Activated T-helper 17 cell treated with anti-CD3 and anti-CD28 coated beads, Interleukin-2, amount 50 U/mL, for 72 hours (primary cell): ENCODE results near the gene SLC22A1. TPM values are rescaled to one million over a fixed set of nuclear protein-coding genes. Genes with fewer than 3 reads are reported as not detected.

Experiments
- ATAC-seq: fragments of 150-1000 bp; cut with Tn5 transposase; replicated peaks from 2 replicates; pipeline ENCODE4 v1.10.0; 2021; ENCODE audit warnings: mild to moderate bottlenecking, moderate library complexity
- H3K27ac Mint-ChIP-seq: one replicate; pipeline ENCODE4 v1.8.0; 2022; ENCODE audit warnings: mixed read lengths
- H3K27me3 Mint-ChIP-seq: one replicate; pipeline ENCODE4 v1.8.0; 2022; ENCODE audit warnings: mixed read lengths
- H3K36me3 Mint-ChIP-seq: one replicate; pipeline ENCODE4 v1.8.0; 2022; ENCODE audit warnings: low read depth, mild to moderate bottlenecking, mixed read lengths
- H3K4me1 Mint-ChIP-seq: one replicate; pipeline ENCODE4 v1.8.0; 2022; ENCODE audit warnings: mixed read lengths
- H3K4me3 Mint-ChIP-seq: one replicate; pipeline ENCODE4 v1.8.0; 2022; ENCODE audit warnings: mild to moderate bottlenecking, mixed read lengths
- H3K9me3 Mint-ChIP-seq: one replicate; pipeline ENCODE4 v1.8.0; 2022; ENCODE audit warnings: mixed read lengths
- total RNA-seq, 2 donors: library from RNA; stranded (reverse); gene quantifications; one replicate each; pipeline ENCODE4 v1.2.3, GENCODE V29; 2022

SLC22A1 gene
- total RNA-seq, 2 donors from 2014 or later: 3.3 to 3.7 TPM

DNA sequence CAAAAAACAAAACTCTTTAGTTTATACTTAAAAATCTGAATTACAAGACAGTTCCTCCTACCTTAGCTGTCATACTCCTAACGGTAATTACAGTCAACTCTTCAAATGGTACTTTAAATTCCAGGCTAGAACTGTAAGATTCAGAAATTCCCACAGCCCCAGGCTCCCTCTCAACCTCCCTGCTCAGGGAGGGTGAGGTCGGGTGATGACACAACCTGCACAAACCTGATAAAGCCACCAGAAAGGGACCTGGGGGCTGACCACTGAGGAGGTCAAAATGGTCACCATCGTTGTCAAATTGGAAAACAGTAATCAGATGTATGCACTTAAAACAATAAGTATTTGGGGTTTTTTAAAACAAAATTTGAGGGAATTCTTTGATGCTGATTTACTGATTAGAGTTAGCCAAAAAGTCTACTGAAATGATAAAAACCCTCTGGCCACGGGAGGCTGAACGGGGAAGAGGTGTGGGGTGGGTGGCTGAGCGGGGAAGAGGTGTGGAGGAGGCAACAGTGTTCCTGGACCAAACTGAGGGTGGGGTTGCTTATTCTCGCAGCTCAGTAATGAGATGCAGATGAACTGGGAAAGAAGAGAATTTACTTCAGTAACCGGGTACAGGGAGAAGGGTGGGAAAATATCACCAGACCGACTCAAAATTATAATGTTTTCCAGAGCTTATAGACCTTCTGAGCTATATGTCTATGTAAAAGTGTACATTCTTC is 52.4 kb downstream of the SLC22A1 start:
- no peak overlapping the region for H3K4me3 Mint-ChIP-seq
- no peak overlapping the region for H3K27ac Mint-ChIP-seq
- no peaks in the 10 kb centered on the region for H3K9me3 Mint-ChIP-seq
- H3K27me3 Mint-ChIP-seq: peaks cover 18% of the 10 kb centered on the region
- H3K4me1 Mint-ChIP-seq: no peaks in the 10 kb centered on the region
- ATAC-seq: no peak
- H3K36me3 Mint-ChIP-seq: no peaks in the 10 kb centered on the region

DNA sequence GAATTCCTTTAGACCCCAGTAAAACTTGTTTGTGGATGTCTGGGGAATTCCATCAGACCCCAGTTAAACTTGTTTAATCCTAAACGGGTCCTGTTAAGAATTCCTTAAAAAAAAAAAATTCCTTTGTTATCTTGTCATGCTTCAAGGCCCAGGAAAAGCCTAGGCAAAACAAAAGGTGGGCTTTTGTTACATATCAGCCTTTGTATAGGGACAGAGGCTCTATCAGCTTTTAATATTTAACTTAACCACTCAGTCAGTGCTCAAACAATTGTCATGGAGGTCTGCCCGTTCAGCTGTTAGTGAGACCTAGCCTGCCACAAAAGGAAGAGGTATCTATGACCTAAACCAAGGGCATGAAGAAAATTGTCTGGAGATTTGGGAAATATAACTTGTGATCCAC is 53.1 kb downstream of the SLC22A1 start:
- Mint-ChIP-seq H3K4me3 (no peak overlapping the region), H3K36me3 (no peaks in the 10 kb centered on the region), H3K9me3 (no peaks in the 10 kb centered on the region), H3K27ac (no peak overlapping the region), H3K27me3 (peaks cover 18% of the 10 kb centered on the region), H3K4me1 (no peaks in the 10 kb centered on the region)
- ATAC-seq: no peak

DNA sequence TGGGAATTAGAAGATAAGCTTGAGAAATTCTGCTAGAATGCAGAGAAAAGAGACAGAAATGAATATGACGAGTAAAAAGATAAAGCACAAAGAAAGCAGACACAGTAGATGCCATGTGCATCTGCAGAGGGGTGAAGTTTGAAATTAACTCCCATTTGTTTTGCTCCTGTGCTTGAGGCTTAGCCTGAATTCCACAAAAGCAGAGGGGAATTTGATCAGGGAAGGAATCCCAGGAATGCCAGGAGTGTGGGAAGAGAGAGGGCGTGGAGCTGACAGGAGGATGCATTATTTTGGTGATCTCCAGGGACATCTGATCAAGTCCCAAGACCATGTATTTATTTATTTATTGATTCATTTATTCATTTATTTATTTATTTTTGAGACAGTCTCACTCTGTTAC is 55.6 kb downstream of the SLC22A1 start:
- H3K27me3 Mint-ChIP-seq: peaks cover 14% of the 10 kb centered on the region
- no peaks in the 10 kb centered on the region for H3K4me1 Mint-ChIP-seq
- H3K4me3 Mint-ChIP-seq: no peak overlapping the region
- H3K36me3 Mint-ChIP-seq: no peaks in the 10 kb centered on the region
- no peak overlapping the region for H3K27ac Mint-ChIP-seq
- no peaks in the 10 kb centered on the region for H3K9me3 Mint-ChIP-seq
- no peak for ATAC-seq

DNA sequence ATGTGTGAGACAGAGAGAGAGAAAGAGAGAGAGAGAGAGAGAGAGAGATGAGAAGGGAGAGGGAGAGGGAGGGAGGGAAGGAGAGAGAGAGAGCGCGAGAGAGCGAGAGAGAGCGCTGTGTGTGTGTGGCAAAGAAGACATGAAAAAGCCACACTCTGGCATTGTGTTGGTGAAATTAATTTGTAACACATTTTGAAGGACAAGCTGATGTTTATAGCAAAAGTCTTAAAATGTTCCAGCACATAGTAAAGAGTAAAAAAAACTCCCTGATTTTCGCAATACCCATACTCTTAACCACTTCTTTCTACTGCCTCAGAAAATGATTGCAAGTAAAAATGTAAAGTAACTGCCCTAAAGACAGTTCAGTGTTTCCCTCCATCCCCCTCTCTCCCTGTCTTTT is 56.7 kb downstream of the SLC22A1 start:
- H3K4me1 Mint-ChIP-seq: no peaks in the 10 kb centered on the region
- no peak for ATAC-seq
- H3K9me3 Mint-ChIP-seq: no peaks in the 10 kb centered on the region
- no peaks in the 10 kb centered on the region for H3K36me3 Mint-ChIP-seq
- peaks cover 11% of the 10 kb centered on the region for H3K27me3 Mint-ChIP-seq
- no peak overlapping the region for H3K4me3 Mint-ChIP-seq
- H3K27ac Mint-ChIP-seq: no peak overlapping the region

DNA sequence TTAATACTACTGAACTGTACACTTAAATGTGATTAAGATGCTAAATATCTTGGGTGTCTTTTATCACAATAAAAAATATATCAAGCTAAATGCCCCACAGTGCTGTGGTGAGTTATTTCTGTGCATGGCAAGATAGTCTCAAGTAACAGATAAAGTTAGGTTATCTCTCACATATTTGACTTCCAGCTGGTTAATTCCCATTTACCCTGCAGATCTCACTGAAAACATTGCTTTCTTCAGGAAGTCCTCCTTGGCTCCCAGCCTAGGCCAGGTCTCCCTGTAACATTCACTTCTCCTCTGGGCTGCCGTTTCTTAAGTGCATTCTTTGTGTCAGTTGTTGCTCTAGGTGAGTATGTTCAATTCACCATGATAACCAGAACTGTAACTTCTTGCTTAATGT is 59.1 kb downstream of the SLC22A1 start:
- H3K4me1 Mint-ChIP-seq: no peaks in the 10 kb centered on the region
- no peak overlapping the region for H3K4me3 Mint-ChIP-seq
- no peak overlapping the region for H3K27ac Mint-ChIP-seq
- no peak for ATAC-seq
- peaks cover 22% of the 10 kb centered on the region for H3K27me3 Mint-ChIP-seq
- H3K36me3 Mint-ChIP-seq: no peaks in the 10 kb centered on the region
- H3K9me3 Mint-ChIP-seq: no peaks in the 10 kb centered on the region

DNA sequence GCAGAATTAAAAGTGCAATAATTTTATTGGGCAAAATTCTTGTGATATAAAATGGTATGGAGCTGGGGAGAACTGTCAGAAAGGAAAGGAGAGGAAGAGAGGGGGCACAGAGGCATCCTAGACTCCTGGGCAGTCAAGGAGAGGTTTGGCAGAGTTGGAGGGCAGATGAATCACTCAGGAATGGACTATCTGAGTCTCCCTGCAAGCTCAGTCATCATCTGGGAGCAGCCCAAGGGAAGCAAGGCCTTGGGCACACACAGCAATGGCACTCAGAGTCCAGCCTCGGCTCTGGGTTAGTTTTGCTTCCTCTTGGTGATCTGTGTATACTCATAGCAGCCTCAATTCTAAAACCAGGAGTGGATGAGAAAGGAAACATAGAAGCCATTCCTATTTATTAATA is 67.2 kb downstream of the SLC22A1 start:
- Mint-ChIP-seq H3K27me3 (peaks cover 13% of the 10 kb centered on the region), H3K4me3 (no peak overlapping the region), H3K36me3 (no peaks in the 10 kb centered on the region), H3K4me1 (no peaks in the 10 kb centered on the region), H3K9me3 (peaks cover 10% of the 10 kb centered on the region), H3K27ac (no peak overlapping the region)
- ATAC-seq: no peak

DNA sequence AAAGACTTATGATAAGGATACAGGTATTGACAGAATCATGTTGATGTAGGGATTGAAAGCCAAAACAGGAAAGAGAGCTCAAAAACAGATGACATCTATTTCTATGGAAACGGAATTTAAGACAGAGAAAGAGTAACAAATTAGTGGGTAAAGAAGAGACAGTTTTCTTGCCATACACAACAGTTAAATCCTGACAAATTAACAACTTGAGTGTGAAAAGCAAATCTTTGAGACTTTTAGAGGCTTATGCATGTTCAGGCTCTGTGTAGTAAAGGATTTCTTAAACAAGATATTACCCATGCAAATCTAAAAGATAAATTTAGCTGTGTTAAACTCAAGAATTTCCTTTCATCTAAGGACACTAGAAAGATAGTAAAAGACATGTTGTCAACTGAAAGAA is 68.5 kb downstream of the SLC22A1 start:
- no peaks in the 10 kb centered on the region for H3K36me3 Mint-ChIP-seq
- H3K4me3 Mint-ChIP-seq: no peak overlapping the region
- no peak overlapping the region for H3K27ac Mint-ChIP-seq
- H3K9me3 Mint-ChIP-seq: peaks cover 10% of the 10 kb centered on the region
- H3K4me1 Mint-ChIP-seq: no peaks in the 10 kb centered on the region
- peaks cover 6% of the 10 kb centered on the region for H3K27me3 Mint-ChIP-seq
- ATAC-seq: no peak

DNA sequence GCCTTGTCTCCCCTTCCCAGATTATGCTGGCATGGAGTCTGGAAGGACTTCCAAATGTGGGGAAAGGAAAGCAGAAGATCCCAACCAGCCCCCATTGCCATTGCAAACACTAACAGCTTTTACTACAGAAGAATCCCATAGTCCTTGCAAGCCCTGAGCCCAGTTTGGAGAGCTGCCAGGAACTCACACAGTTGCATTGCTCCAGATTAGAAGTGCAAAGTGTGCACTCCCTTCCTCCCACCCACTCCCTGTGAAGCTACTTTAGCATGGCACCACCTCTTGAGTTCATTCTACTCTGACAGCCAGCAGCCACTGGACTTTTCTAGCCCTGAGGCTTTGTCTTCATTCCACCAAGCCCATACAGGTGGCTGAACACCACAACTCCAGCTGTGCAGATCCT is 69.4 kb downstream of the SLC22A1 start:
- Mint-ChIP-seq H3K4me1 (no peaks in the 10 kb centered on the region), H3K9me3 (peaks cover 10% of the 10 kb centered on the region), H3K36me3 (no peaks in the 10 kb centered on the region), H3K4me3 (no peak overlapping the region), H3K27ac (no peak overlapping the region), H3K27me3 (peaks cover 6% of the 10 kb centered on the region)
- ATAC-seq: no peak

DNA sequence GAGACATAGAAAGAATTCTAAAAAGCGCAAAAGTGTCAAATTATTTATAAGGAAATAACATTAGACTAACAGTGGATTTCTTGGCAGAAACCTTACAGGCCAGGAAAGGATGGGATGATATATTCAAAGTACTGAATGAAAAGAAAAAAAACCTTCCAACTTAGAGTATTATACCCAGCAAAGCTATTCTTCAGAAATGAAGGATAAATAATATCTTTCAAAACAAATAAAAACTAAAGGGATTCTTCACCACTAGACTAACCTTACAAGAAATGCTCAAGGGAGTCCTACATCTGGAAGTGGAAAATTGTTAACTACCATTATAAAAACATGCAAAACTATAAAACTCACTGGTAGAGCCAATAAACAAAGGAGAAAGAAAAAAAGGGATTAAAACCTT is 71.2 kb downstream of the SLC22A1 start:
- H3K36me3 Mint-ChIP-seq: no peaks in the 10 kb centered on the region
- peaks cover 3% of the 10 kb centered on the region for H3K27me3 Mint-ChIP-seq
- no peak overlapping the region for H3K27ac Mint-ChIP-seq
- no peak overlapping the region for H3K4me3 Mint-ChIP-seq
- H3K9me3 Mint-ChIP-seq: peaks cover 10% of the 10 kb centered on the region
- ATAC-seq: no peak
- no peaks in the 10 kb centered on the region for H3K4me1 Mint-ChIP-seq

DNA sequence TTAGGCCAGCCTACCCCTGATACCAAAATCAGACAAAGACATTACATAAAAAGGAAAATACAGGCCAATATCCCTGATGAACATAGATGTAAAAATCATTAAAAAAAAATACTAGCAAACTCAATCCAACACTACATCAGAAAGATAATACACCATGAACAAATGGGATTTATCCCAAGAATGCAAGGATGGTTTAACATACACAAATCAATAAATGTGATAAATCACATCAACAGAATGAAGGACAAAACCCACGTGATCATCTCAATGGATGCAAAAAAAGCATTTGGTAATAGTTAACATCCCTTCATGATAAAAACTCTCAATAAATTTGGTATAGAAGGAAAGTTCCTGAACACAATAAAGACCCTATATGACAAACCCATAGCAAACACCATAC is 73.2 kb downstream of the SLC22A1 start:
- no peaks in the 10 kb centered on the region for H3K27me3 Mint-ChIP-seq
- no peak overlapping the region for H3K4me3 Mint-ChIP-seq
- peaks cover 10% of the 10 kb centered on the region for H3K9me3 Mint-ChIP-seq
- ATAC-seq: no peak
- H3K4me1 Mint-ChIP-seq: no peaks in the 10 kb centered on the region
- no peak overlapping the region for H3K27ac Mint-ChIP-seq
- H3K36me3 Mint-ChIP-seq: no peaks in the 10 kb centered on the region

DNA sequence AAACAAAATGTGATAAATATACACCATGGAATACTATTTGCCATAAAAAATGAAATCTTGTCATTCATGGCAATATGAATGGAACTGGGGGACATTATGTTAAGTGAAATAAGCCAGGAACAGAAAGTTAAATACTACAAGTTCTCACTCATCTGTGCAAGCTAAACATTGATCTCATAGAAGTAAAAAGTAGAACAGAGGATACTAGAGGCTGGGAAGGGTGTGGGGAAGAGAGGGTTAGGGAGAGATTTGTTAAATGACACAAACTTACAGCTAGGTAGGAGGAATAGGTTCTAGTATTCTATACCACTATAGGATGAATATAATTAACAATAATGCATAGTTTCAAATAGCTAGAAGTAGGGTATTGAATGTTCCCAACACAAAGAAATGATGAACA is 76.0 kb downstream of the SLC22A1 start:
- Mint-ChIP-seq H3K27ac (no peak overlapping the region), H3K9me3 (peaks cover 5% of the 10 kb centered on the region), H3K4me3 (no peak overlapping the region), H3K4me1 (no peaks in the 10 kb centered on the region), H3K27me3 (peaks cover 15% of the 10 kb centered on the region), H3K36me3 (no peaks in the 10 kb centered on the region)
- ATAC-seq: no peak

DNA sequence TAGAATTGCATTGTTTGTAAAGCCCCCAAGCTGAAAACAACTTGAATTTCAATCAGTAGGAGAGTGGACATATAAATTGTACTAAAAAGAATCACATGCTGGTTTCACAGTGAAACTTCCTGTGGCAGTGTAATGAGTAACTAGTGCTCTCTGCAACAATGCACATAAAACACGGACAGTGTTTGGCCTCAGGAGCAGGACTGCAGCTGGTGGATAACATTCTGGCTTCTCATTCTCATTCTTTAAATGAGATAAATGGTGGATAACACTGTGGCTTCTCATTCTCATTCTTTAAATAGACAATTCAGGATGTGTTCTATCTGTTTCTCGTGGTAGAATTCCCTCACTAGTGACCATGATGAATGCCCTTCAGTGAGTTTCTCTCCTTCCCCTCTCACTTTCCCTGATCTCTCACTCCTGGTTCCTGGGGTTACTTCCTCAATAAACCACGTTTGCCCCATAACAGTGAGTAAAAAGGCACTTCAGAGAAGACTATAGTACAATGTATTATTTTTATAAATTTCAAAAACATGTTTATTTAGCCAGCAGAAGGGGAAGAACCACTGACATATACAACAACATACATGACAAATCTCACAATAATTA is 77.1 kb downstream of the SLC22A1 start:
- H3K36me3 Mint-ChIP-seq: no peaks in the 10 kb centered on the region
- H3K4me1 Mint-ChIP-seq: no peaks in the 10 kb centered on the region
- H3K27me3 Mint-ChIP-seq: peaks cover 15% of the 10 kb centered on the region
- H3K4me3 Mint-ChIP-seq: no peak overlapping the region
- ATAC-seq: no peak
- no peaks in the 10 kb centered on the region for H3K9me3 Mint-ChIP-seq
- H3K27ac Mint-ChIP-seq: no peak overlapping the region

DNA sequence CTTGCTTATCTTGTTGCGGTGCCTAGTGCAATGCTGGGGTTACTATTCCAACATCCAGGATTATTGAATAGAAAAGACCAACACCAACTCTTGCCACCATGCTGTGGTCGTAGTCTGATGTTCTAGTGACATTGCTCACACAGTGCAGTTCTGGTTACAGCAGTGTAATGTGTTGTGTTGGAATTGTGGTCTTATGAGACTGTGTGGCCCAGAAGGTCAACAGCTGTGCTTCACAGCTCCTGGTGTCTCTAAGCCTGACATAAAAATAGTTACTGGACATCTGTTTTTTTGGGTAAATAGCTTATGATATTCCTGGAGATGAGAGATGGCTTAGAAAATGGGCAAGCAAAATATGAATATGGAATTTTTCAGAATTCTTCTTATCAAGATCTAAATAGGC is 79.4 kb downstream of the SLC22A1 start:
- Mint-ChIP-seq H3K9me3 (no peaks in the 10 kb centered on the region), H3K27me3 (peaks cover 15% of the 10 kb centered on the region), H3K36me3 (no peaks in the 10 kb centered on the region), H3K4me1 (no peaks in the 10 kb centered on the region), H3K4me3 (no peak overlapping the region), H3K27ac (no peak overlapping the region)
- no peak for ATAC-seq

DNA sequence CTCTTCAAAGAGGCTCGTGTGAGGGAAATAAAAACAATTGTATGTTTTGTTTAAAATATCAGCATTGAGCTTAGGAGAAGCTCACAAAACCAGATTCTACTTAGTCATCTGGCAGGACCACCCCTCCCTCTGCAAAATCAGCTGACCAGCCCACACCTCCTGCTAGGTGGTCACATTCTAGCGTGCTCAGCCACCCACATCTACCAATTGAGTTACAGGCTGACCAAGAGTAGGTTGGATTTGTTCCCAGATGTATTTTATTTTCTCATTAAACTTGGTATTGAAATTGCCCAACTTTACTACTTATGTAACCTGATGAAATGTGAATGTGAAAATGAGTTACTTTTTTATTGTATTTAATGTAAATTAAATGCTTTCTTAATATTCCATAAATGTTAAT is 80.8 kb downstream of the SLC22A1 start:
- H3K36me3 Mint-ChIP-seq: no peaks in the 10 kb centered on the region
- H3K4me3 Mint-ChIP-seq: no peak overlapping the region
- H3K9me3 Mint-ChIP-seq: no peaks in the 10 kb centered on the region
- no peaks in the 10 kb centered on the region for H3K4me1 Mint-ChIP-seq
- peaks cover 15% of the 10 kb centered on the region for H3K27me3 Mint-ChIP-seq
- ATAC-seq: no peak
- H3K27ac Mint-ChIP-seq: no peak overlapping the region

DNA sequence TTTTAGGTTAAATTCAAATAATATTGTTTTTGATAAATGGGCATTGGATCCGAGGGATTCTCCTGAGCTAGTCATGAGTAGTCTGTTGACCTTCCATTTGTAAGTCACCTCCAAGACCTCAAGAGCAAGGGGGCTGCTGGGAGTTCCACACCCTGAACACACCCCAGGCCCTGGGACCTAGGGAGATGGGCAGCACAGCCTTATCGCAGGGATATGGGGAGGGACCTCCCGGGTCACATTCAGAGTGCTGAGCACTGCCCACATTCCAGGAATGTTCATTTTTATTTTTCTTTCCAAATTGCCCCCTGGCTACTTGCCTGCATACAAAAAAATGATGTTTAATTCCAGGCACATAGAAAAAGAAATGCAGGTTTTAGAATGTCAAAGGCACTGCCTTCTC is 81.5 kb downstream of the SLC22A1 start:
- H3K4me3 Mint-ChIP-seq: no peak overlapping the region
- peaks cover 4% of the 10 kb centered on the region for H3K9me3 Mint-ChIP-seq
- no peaks in the 10 kb centered on the region for H3K36me3 Mint-ChIP-seq
- H3K27me3 Mint-ChIP-seq: peaks cover 19% of the 10 kb centered on the region
- no peaks in the 10 kb centered on the region for H3K4me1 Mint-ChIP-seq
- no peak for ATAC-seq
- no peak overlapping the region for H3K27ac Mint-ChIP-seq
